HepG2 (cell line): Measurements from ENCODE around the gene DNASE1. TPM values are rescaled to one million over a fixed set of nuclear protein-coding genes. Genes with fewer than 3 reads are reported as not detected.

Source experiments
- CTCF ChIP-seq: sonication (generic); formaldehyde crosslinking; IDR thresholded peaks from 2 replicates; pipeline ENCODE4 v1.5.0; 2020; ENCODE audit warnings: mild to moderate bottlenecking, missing genetic modification reagents, moderate library complexity
- DRAP1 ChIP-seq: IDR thresholded peaks from 2 replicates; pipeline ENCODE4 v1.6.1; 2016; ENCODE audit warnings: missing genetic modification reagents, missing compliant biosample characterization
- GABPB1 ChIP-seq: IDR thresholded peaks from 2 replicates; pipeline ENCODE4 v1.6.1; 2016; ENCODE audit warnings: mild to moderate bottlenecking, missing genetic modification reagents, moderate library complexity, missing compliant biosample characterization
- KIAA2018 ChIP-seq: sonication (generic); formaldehyde crosslinking; IDR thresholded peaks from 2 replicates; pipeline ENCODE4 v1.5.0; 2020; ENCODE audit warnings: mild to moderate bottlenecking, missing genetic modification reagents, borderline replicate concordance
- MLXIP ChIP-seq: sonication (generic); formaldehyde crosslinking; IDR thresholded peaks from 2 replicates; pipeline ENCODE4 v1.9.0; 2021; ENCODE audit warnings: missing genetic modification reagents, borderline replicate concordance
- PRPF4 ChIP-seq: fragments of 200-400 bp; formaldehyde crosslinking; IDR thresholded peaks from 2 replicates; pipeline ENCODE4 v1.6.1; 2016; ENCODE audit warnings: low read length, low read depth; ENCODE audit not compliant: poor library complexity, severe bottlenecking
- RAD21 ChIP-seq: fragments of 450-650 bp; formaldehyde crosslinking; IDR thresholded peaks from 2 replicates; pipeline ENCODE4 v1.5.0; 2020; ENCODE audit warnings: mild to moderate bottlenecking
- U2AF1 ChIP-seq: fragments of 200-400 bp; formaldehyde crosslinking; optimal IDR thresholded peaks from 2 replicates; pipeline ENCODE3; 2017; ENCODE audit warnings: mild to moderate bottlenecking, low read depth, low read length
- ZNF224 ChIP-seq: sonication (generic); formaldehyde crosslinking; IDR thresholded peaks from 2 replicates; pipeline ENCODE4 v1.5.0; 2020; ENCODE audit warnings: mild to moderate bottlenecking, missing genetic modification reagents
- ZNF362 ChIP-seq: sonication (generic); formaldehyde crosslinking; IDR thresholded peaks from 2 replicates; pipeline ENCODE4 v1.4.0; 2020; ENCODE audit warnings: missing genetic modification reagents, mild to moderate bottlenecking, borderline replicate concordance
- ZNF563 ChIP-seq: sonication (generic); formaldehyde crosslinking; IDR thresholded peaks from 2 replicates; pipeline ENCODE4 v1.8.0; 2022; ENCODE audit warnings: mild to moderate bottlenecking, moderate library complexity, missing genetic modification reagents
- ZNF703 ChIP-seq: sonication (generic); formaldehyde crosslinking; IDR thresholded peaks from 2 replicates; pipeline ENCODE4 v1.5.1; 2020; ENCODE audit warnings: missing genetic modification reagents, mild to moderate bottlenecking, moderate library complexity, borderline replicate concordance
- ZSCAN12 ChIP-seq: sonication (generic); formaldehyde crosslinking; IDR thresholded peaks from 2 replicates; pipeline ENCODE4 v1.9.0; 2021; ENCODE audit warnings: mild to moderate bottlenecking, missing genetic modification reagents
- polyA plus RNA-seq, 8 experiments: library from polyadenylated mRNA; depleted of rRNA in 3 of 8; stranded (reverse) in 7 of 8; unstranded in 1 of 8; fragments of >200 nt; fragmentation: Illumina TruSeq in 4 of 8; extraction: Trizol in 4 of 8; gene quantifications; 2 replicates each; pipeline versions ENCODE4 v1.2.1 to v1.2.3, GENCODE V29; 2011 to 2016; ENCODE audit warnings: low read depth in 4 of 8, missing spikeins in 1 of 8, mixed read lengths in 1 of 8; ENCODE audit not compliant: insufficient read depth in 1 of 8
- total RNA-seq, 5 experiments: library from RNA; depleted of rRNA; stranded (reverse); fragments of >200 nt; fragmentation: Illumina TruSeq; extraction: Trizol; gene quantifications; 2 replicates each; pipeline ENCODE4 v1.2.3, GENCODE V29; 2016; ENCODE audit warnings: low read depth in 1 of 5

Gene DNASE1
- total and polyA plus RNA-seq, 2 of the 13 experiments (the other 11 are each of a cell fraction or from before 2014, with no cell fraction given), result 7.1 to 11.1 TPM

GRCh38 chr16:3695610-3696369 lies 41.3 kb downstream of the DNASE1 start (continued):
- TF ChIP-seq MLXIP (no peak), CTCF (CRISPR knock-in tag) (peak; percentile 25), ZNF563 (CRISPR knock-in tag) (peak; percentile 85; the same call in 1 of the 2 replicates), DRAP1 (CRISPR knock-in tag) (peak; percentile 87), U2AF1 (no peak), ZNF703 (CRISPR knock-in tag) (0 out of 2 replicates have a peak, but pooled peaks have one; percentile 88), ZNF362 (peak; percentile 73; the same call in 1 of the 2 replicates), PRPF4 (no peak), ZSCAN12 (CRISPR knock-in tag) (no peak), KIAA2018 (no peak), RAD21 (CRISPR knock-in tag) (peak; percentile 52; the same call in 1 of the 2 replicates), GABPB1 (CRISPR knock-in tag) (peak; percentile 67), ZNF224 (peak; percentile 19; the same call in 1 of the 2 replicates)
